A673 (cell line): ENCODE results near the gene SPATA18. TPM values are rescaled to one million over a fixed set of nuclear protein-coding genes. Genes with fewer than 3 reads are reported as not detected.

Experiments
- BruUV-seq: library from RNA; stranded (reverse); fragments of 400-500 nt; replicated peaks from 2 replicates; lab custom pipeline; 2021; lab: Mats Ljungman, UMichigan
- CTCF ChIA-PET: fragments of 300-600 bp; sonication (Branson Sonifier 250); formaldehyde crosslinking; loops from one replicate; lab custom pipeline; 2022; ENCODE audit warnings: antibody characterized with exemption; lab: Charles Lee
- POLR2A ChIA-PET: fragments of 300-600 bp; sonication (Branson Sonifier 250); formaldehyde crosslinking; loops from one replicate; lab custom pipeline; 2022; ENCODE audit warnings: antibody characterized with exemption; ENCODE audit not compliant: low non-redundant PET; lab: Charles Lee
- DNase-seq: peaks from one replicate; pipeline ENCODE4 v3.0.0-alpha.2; 2015; ENCODE audit warnings: low spot score
- H3K27ac ChIP-seq: fragments of 200-600 bp; sonication (generic); 2 replicates; pipeline ENCODE4 v1.5.1; 2016; ENCODE audit warnings: mixed run types, low read depth, mild to moderate bottlenecking, mixed read lengths, antibody characterized with exemption, low read length; ENCODE audit not compliant: poor library complexity, severe bottlenecking
- H3K27me3 ChIP-seq: fragments of 200-600 bp; sonication (generic); replicated peaks from 2 replicates; pipeline ENCODE4 v1.6.1; 2017; ENCODE audit warnings: mixed run types, low read depth, mild to moderate bottlenecking, mixed read lengths, antibody characterized with exemption, low read length; ENCODE audit not compliant: insufficient read depth, poor library complexity
- H3K36me3 ChIP-seq: fragments of 200-600 bp; sonication (generic); 2 replicates; pipeline ENCODE4 v1.6.1; 2016; ENCODE audit warnings: mixed run types, mild to moderate bottlenecking, mixed read lengths, antibody characterized with exemption, low read length; ENCODE audit not compliant: insufficient read depth, poor library complexity, severe bottlenecking
- H3K4me1 ChIP-seq: fragments of 200-600 bp; sonication (generic); 2 replicates; pipeline ENCODE4 v1.6.1; 2017; ENCODE audit warnings: mixed run types, mild to moderate bottlenecking, mixed read lengths, antibody characterized with exemption, low read length; ENCODE audit not compliant: insufficient read depth, poor library complexity, severe bottlenecking
- H3K4me3 ChIP-seq: fragments of 200-600 bp; sonication (generic); 2 replicates; pipeline ENCODE4 v1.5.1; 2016; ENCODE audit warnings: low read depth, mixed run types, mild to moderate bottlenecking, mixed read lengths, low read length; ENCODE audit not compliant: poor library complexity, severe bottlenecking
- H3K9me3 ChIP-seq: fragments of 200-600 bp; sonication (generic); 2 replicates; pipeline ENCODE4 v1.6.1; 2016; ENCODE audit warnings: mixed run types, low read depth, mild to moderate bottlenecking, mixed read lengths, antibody characterized with exemption, low read length; ENCODE audit not compliant: poor library complexity, severe bottlenecking
- CTCF ChIP-seq: fragments of 300-800, 200-600 bp; sonication (generic); conservative IDR thresholded peaks from 2 replicates; pipeline ENCODE4 v1.5.1; 2017; ENCODE audit warnings: low read depth, mild to moderate bottlenecking, antibody characterized with exemption, low read length, moderate library complexity, mixed read lengths
- EZH2 ChIP-seq: fragments of 200-600 bp; sonication (generic); IDR thresholded peaks from 2 replicates; pipeline ENCODE4 v1.6.1; 2017; ENCODE audit warnings: borderline replicate concordance, low read depth, mild to moderate bottlenecking, mixed read lengths, antibody characterized with exemption, low read length; ENCODE audit not compliant: poor library complexity, severe bottlenecking
- intact Hi-C: fragments of 100-400 bp; cut with micrococcal nuclease; formaldehyde crosslinking; loops from one replicate; pipeline ENCODE4 v1.10.0; 2022; ENCODE audit not compliant: unreplicated experiment
- total RNA-seq: library from RNA; stranded (reverse); gene quantifications from 2 replicates; pipeline ENCODE4 v1.2.3, GENCODE V29; 2021

The SPATA18 gene
- total RNA-seq, 1 experiment from 2014 or later = 0.71 TPM

GRCh38 chr4:52045028-52045427 lies 6.1 kb upstream of the SPATA18 start:
- intact Hi-C loops = no loop called here
- TF ChIP-seq EZH2 (no peak), CTCF (no peak)

DNA sequence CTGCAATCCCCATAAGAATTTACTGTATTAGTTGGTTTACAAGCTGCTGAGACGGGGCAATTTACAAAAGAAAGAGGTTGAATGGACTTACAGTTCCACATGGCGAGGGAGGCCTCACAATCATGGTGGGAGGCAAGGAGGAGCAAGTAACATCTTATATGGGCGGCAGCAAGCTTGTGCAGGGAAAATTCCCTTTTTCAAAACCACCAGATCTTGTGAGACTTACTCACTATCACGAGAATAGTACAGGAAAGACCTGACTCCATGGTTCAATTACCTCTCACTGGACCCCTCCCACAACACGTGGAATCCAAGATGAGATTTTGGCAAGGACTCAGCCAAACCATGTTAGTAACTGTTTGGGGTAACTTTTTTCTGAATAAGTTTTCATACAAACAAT lies 1.8 kb upstream of the SPATA18 start:
- POLR2A ChIA-PET = no interaction called here
- DNase-seq = no peak
- H3K4me3 ChIP-seq = no peak overlapping the region
- intact Hi-C loops = no loop called here
- CTCF ChIA-PET = no interaction called here
- H3K27ac ChIP-seq = no peak overlapping the region
- no peaks in the 10 kb centered on the region for H3K36me3 ChIP-seq
- no peak for TF ChIP-seq EZH2
- no TSS peak for BruUV-seq
- H3K9me3 ChIP-seq = no peaks in the 10 kb centered on the region
- H3K27me3 ChIP-seq = peaks cover 3% of the 10 kb centered on the region
- H3K4me1 ChIP-seq = no peaks in the 10 kb centered on the region

More at GRCh38 chr4:52045028-52045427, 6.1 kb upstream of the SPATA18 start:
- Histone ChIP-seq H3K4me1 (no peaks in the 10 kb centered on the region), H3K4me3 (no peak overlapping the region), H3K27me3 (no peaks in the 10 kb centered on the region), H3K36me3 (no peaks in the 10 kb centered on the region), H3K9me3 (no peaks in the 10 kb centered on the region), H3K27ac (no peak overlapping the region)
- DNase-seq = no peak
- ChIA-PET CTCF (interaction anchor here (0.6 kb wide), 1 partner anchor 214 kb away, joined by 3 read pairs; no protein-coding TSS in a partner anchor), POLR2A (no interaction called here)
- no TSS peak for BruUV-seq

GRCh38 chr4:52051615-52052474 lies 741 bp downstream of the SPATA18 start:
- intact Hi-C loops = loop anchor here (5.0 kb wide), 1 partner anchor 45 kb away; no protein-coding TSS in a partner anchor
- Histone ChIP-seq H3K27ac (no peak overlapping the region), H3K4me3 (peak overlapping the region; percentile 44), H3K36me3 (no peaks in the 10 kb centered on the region), H3K27me3 (peaks cover 3% of the 10 kb centered on the region), H3K9me3 (no peaks in the 10 kb centered on the region), H3K4me1 (no peaks in the 10 kb centered on the region)
- TF ChIP-seq EZH2 (no peak), CTCF (no peak)
- ChIA-PET POLR2A (no interaction called here), CTCF (no interaction called here)
- no TSS peak for BruUV-seq
- peak; percentile 54 for DNase-seq

GRCh38 chr4:52052475-52052780 lies 1.3 kb downstream of the SPATA18 start:
- TF ChIP-seq EZH2 = no peak
- DNase-seq = no peak
- no peak overlapping the region for H3K4me3 ChIP-seq
- CTCF ChIA-PET = no interaction called here
- no peaks in the 10 kb centered on the region for H3K9me3 ChIP-seq
- no peaks in the 10 kb centered on the region for H3K4me1 ChIP-seq
- no peaks in the 10 kb centered on the region for H3K36me3 ChIP-seq
- POLR2A ChIA-PET = no interaction called here
- H3K27ac ChIP-seq = no peak overlapping the region
- peaks cover 3% of the 10 kb centered on the region for H3K27me3 ChIP-seq
- BruUV-seq = no TSS peak
- intact Hi-C loops = loop anchor here (5.0 kb wide), 1 partner anchor 45 kb away; no protein-coding TSS in a partner anchor
